ENCODE measurements around the gene PRIM1.
"Not testable (repeated sequence)": the region's sequence is repeated elsewhere in the genome, so short reads cannot be mapped to it uniquely, and the experiment has no call there.

PRIM1 gene

GRCh38 chr12:56759263-56759908 is 7.3 kb upstream of the PRIM1 start:
- DNase-seq, result no peak

DNA sequence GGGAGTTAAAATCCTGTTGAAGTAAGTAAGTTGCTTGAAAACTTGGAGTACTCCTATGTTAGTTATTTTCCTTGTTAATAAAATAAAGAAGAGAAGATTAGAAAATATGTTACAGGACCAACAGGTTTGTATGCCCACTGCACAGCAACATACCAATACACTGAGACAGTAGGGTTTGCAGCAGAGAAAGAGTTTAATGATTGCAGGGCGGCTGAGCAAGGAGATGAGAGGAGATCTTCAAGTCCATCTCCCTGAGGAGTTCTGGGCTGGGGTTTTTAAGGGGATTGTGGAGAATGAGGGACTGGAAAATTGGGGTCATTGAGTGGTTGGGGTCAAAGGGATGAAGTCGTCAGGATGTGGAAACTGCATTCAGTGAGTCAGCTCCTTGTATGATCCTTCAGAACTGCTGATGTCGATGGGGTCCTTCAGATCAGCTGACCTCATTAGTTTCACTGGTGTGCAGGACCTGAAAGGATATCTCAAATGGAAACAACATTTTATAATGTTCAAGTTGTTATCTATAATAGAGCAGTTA is 6.7 kb upstream of the PRIM1 start:
- DNase-seq, result no peak

- DNase-seq, result not testable (repeated sequence)
Measured at GRCh38 chr12:56757971-56758370, 5.8 kb upstream of the PRIM1 start.

- DNase-seq, result no peak
Measured at GRCh38 chr12:56753566-56753965, 1.4 kb upstream of the PRIM1 start.

- not testable (repeated sequence) for DNase-seq
Measured at GRCh38 chr12:56750596-56750995, 1.5 kb downstream of the PRIM1 start.

DNA sequence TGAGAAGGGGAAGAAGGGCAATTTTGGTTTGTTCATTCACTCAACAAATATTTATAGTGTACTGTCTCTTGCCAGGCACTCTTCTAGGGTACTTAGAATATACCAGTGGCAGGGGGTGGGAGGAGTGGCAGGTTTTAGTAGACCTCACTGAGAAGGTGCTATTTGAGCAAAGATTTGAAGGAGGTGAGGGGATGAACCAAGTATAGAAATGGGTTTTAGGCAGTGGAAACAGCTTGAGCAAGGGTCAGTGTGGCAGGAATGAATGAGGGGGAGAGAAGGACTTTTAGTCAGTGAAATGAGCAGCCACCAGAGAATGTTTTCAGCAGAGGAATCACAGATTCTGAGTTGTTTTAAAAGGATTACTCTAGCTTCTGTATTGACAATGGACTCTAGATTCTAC is 2.3 kb downstream of the PRIM1 start:
- DNase-seq, result no peak

- DNase-seq, result no peak
Measured at GRCh38 chr12:56749359-56749758, 2.8 kb downstream of the PRIM1 start.

- DNase-seq, result no peak
Measured at GRCh38 chr12:56728139-56728861, 23.8 kb downstream of the PRIM1 start.

GRCh38 chr12:56726196-56726675 is 25.9 kb downstream of the PRIM1 start:
- DNase-seq, result not testable (repeated sequence)

GRCh38 chr12:56725723-56726102 is 26.4 kb downstream of the PRIM1 start:
- DNase-seq, result no peak

DNA sequence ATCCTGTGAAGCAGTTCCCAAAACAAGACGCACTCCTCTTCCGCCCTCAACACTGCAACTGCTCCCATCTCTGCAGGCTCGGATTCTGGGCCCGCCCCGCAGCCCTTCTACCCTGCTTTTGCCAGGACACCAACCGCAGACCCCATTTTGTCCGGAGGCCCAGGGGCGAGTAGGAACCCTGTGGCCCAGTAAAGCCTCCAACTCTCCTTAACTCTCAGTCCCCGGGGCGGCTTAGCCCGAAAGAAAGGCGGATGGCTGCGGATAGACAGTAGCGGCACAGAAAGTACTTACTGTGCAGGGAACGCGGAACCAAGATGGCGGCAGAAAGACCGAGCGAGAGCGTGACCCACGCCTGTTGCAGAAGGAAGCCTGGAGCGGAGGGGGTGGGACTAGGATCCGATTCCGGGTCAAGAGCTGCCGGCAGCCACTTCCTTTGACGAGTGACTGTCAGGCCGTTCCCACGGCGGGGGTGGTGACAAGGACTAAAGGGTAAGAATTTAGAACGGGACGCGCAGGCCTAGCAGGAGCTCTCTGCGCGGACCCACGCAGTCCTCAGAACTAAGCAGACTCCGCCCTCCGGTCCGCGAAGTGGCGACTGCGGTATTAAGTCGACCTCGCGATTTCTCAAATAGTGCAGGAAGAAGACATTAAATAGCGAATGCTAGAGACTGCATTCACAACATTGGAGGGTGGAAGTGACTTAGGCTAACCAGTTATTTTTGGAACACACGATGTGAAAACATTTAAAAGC is 27.0 kb downstream of the PRIM1 start, which contains the start of gene NACA:
TSS of gene NACA (minus strand) at position 328 of the 751 bp plus-strand sequence. CDS start 778 bp downstream, outside the sequence.
- peak; percentile 98 for DNase-seq

GRCh38 chr12:56724701-56724971 is 27.5 kb downstream of the PRIM1 start:
- no peak for DNase-seq

GRCh38 chr12:56723889-56724700 is 28.0 kb downstream of the PRIM1 start:
- DNase-seq, result peak; percentile 38

DNA sequence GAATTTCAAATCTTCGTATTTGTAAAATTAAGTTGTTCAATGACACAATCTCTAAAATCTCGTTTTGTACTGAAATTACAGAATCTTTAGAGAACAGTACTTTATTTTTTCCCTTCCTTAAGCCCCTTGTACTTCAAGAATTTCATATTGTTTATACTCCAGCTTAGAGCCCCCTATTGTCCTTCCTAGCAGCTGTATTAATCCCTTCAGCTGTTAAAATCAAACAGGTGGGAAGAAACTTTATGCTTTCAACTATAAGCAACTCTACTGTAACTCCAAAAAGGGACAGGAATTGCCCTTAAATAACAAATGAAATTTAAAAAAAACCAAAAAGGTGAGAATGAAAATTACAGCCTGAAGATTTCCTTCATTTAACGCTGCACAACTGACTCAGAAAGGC is 28.8 kb downstream of the PRIM1 start:
- peak; percentile 35 for DNase-seq

DNA sequence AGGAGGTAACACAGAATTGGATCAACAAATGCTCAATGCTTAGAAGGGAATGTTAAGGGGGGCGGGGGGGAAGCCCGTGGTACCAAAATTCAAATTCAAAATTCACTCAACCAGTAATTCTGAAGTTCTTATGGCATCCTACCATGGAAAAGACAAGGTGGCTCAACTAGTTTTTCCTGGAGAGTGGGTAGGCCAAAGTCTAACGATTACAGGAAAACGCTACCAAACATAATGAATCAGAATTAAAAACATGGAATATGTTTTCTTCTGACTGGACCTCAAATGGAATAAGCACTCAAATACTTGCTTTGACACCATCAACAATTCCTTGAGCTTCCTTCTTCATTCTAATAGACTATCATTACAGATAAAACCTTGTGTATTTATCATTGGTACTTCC is 29.3 kb downstream of the PRIM1 start:
- no peak for DNase-seq

DNA sequence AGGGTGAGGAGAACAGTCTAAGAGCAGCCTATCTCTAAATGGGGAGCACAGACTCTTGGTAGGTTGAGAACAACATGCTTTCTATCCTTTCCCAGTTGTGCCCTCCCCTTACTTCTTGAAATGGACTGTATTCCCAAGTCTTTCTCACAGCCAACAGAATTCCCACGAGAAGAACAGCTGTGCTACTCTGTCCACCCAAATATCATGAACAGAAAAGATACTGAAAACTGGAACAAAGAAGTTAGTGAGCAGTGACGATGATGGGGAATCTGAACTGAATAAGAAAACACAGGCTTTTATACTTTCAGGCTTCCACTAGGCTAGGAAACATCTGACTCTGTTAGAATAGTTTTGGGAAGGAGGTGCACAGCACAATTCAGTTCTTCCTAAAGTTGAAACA is 30.4 kb downstream of the PRIM1 start:
- no peak for DNase-seq

DNA sequence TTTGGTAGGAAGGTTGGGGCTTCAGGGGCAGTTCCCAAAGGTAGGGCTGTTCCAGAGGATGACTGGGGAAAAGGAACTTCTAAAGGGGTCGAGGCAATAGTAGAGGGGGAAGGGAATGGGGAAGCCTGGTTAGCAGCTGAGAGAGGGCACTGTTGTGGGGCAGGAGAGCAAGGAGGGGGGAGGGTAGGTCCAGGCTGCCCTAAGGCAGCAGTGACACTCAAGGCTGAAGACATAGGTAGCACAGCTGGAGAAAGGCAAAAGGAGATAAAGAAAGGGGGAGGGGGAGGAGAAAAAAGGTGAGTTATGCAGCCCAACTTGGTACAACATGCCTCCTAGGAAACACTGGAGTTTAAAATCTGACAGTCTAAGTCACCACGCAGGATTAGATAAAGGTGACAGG is 30.9 kb downstream of the PRIM1 start:
- no peak for DNase-seq

GRCh38 chr12:56720731-56721151 is 31.4 kb downstream of the PRIM1 start:
- no peak for DNase-seq

DNA sequence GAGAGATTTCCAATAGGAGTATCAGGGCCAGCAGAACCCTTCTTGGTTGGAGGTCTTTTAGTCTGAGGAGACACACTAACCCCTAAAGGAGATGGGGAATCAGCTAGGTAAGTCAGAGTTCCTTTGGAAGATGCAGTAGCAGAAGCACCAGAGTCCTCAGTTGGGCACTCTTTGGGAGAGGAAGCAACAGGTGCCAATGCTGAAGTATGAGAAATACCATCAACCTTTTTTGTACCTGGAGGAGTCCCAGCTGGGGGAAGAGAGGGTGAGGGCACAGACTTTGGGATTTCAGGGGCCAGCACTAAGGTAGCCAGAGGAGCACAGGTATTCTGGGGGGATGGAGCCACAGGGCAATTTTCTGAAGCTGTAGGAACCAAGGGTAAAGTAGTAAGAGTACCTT is 33.1 kb downstream of the PRIM1 start:
- DNase-seq, result no peak

DNA sequence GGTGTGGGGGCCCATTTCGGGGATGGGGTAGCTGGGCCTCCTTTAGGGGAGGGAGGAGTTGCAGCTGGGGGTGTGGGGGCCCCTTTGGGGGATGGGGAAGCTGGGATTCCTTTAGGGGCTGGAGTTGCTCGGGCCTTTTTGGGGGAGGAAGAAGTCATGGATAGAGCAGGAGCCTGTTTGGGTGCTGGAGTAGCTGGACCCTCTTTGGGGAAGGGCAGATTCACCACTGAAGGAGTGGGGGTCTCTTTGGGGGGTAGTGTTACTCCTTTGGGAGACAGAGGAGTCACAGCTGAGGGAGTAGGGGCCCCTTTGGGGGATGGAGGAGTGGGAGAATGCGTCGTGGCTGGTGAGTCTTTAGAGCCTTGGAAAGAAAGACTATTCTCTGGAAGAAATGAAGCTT is 33.5 kb downstream of the PRIM1 start:
- no peak for DNase-seq

GRCh38 chr12:56718149-56718548 is 34.0 kb downstream of the PRIM1 start:
- no peak for DNase-seq

All from eye (tissue), 1 donor.